HG03342 (cell line): Measurements from ENCODE around the gene LBHD2.
"Not testable (repeated sequence)": the region's sequence is repeated elsewhere in the genome, so short reads cannot be mapped to it uniquely, and the experiment has no call there.

Source experiments
- ATAC-seq: cut with Tn5 transposase; IDR thresholded peaks from one replicate; pipeline ENCODE4 v1.9.1; 2021; ENCODE audit warnings: mild to moderate bottlenecking, moderate library complexity; ENCODE audit not compliant: unreplicated experiment

The LBHD2 gene

GRCh38 chr14:103118018-103118662 is 34.1 kb downstream of the LBHD2 start:
- ATAC-seq, result no peak

GRCh38 chr14:103118663-103119404 is 34.8 kb downstream of the LBHD2 start:
- ATAC-seq, result no peak

GRCh38 chr14:103119527-103119926 is 35.5 kb downstream of the LBHD2 start:
- not testable (repeated sequence) for ATAC-seq

GRCh38 chr14:103121121-103121845 is 37.3 kb downstream of the LBHD2 start:
- ATAC-seq, result no peak

GRCh38 chr14:103121846-103122584 is 38.0 kb downstream of the LBHD2 start:
- ATAC-seq, result no peak

GRCh38 chr14:103122585-103122946 is 38.6 kb downstream of the LBHD2 start:
- no peak for ATAC-seq

GRCh38 chr14:103122947-103123633 is 39.1 kb downstream of the LBHD2 start, which contains the start of gene TNFAIP2:
Gene TNFAIP2, plus strand, starts transcription at chr14:103123461. Its CDS starts 2,997 bp downstream, at chr14:103126458.
- ATAC-seq, result no peak

- no peak for ATAC-seq
Observed at GRCh38 chr14:103123634-103124500, 39.9 kb downstream of the LBHD2 start.

GRCh38 chr14:103124501-103125001 is 40.5 kb downstream of the LBHD2 start:
- no peak for ATAC-seq

- no peak for ATAC-seq
Observed at GRCh38 chr14:103125098-103126070, 41.4 kb downstream of the LBHD2 start.

- no peak for ATAC-seq
Observed at GRCh38 chr14:103126088-103126872, 42.3 kb downstream of the LBHD2 start.

- no peak for ATAC-seq
Observed at GRCh38 chr14:103126873-103127304, 42.9 kb downstream of the LBHD2 start.

- ATAC-seq, result no peak
Observed at GRCh38 chr14:103127356-103127755, 43.3 kb downstream of the LBHD2 start.

- no peak for ATAC-seq
Observed at GRCh38 chr14:103127861-103128598, 44.0 kb downstream of the LBHD2 start.

GRCh38 chr14:103128631-103129300 is 44.8 kb downstream of the LBHD2 start:
- no peak for ATAC-seq
